22Rv1 (cell line): Measurements from ENCODE around the gene TMBIM6.

Experiments
- CTCF ChIP-seq: fragments of 450-650 bp; IDR thresholded peaks from 2 replicates; pipeline ENCODE4 v1.5.1; 2017; ENCODE audit warnings: mild to moderate bottlenecking
- ZFX ChIP-seq: fragments of 450-650 bp; IDR thresholded peaks from 2 replicates; pipeline ENCODE4 v1.6.1; 2017; ENCODE audit warnings: antibody characterized with exemption, borderline replicate concordance

- TF ChIP-seq CTCF (no peak), ZFX (no peak)
Observed at GRCh38 chr12:49767333-49767732, 26.0 kb downstream of the TMBIM6 start.
